Stimulated activated naive CD4-positive, alpha-beta T cell treated with Interleukin-2 at 50 U/mL for 16 hours (primary cell): ENCODE results near the gene TIAL1.
"Not testable (repeated sequence)": the region's sequence is repeated elsewhere in the genome, so short reads cannot be mapped to it uniquely, and the experiment has no call there.

Experiments used
- DNase-seq: peaks from one replicate; lab custom pipeline; 2025; lab: John Stamatoyannopoulos, UW

The TIAL1 gene

DNA sequence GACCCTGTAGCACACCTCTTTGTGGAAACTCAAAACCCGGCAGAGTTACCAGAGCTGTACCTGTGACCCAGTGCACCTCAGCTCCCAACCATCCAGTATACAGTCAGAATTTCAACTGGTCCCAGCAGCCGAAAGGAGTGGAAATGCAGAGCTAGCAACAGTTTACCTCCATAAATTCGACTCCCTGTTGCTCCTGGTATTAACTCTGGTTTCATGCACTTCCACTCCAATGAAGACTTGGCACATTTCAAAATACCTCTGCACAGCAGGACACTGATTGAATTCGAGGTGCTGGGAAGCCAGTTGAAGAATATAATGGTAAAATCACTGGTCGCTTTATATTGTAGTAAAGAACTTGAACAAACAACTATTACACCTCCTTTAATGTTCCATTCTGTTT lies 17.9 kb upstream of the TIAL1 start:
- no peak for DNase-seq

DNA sequence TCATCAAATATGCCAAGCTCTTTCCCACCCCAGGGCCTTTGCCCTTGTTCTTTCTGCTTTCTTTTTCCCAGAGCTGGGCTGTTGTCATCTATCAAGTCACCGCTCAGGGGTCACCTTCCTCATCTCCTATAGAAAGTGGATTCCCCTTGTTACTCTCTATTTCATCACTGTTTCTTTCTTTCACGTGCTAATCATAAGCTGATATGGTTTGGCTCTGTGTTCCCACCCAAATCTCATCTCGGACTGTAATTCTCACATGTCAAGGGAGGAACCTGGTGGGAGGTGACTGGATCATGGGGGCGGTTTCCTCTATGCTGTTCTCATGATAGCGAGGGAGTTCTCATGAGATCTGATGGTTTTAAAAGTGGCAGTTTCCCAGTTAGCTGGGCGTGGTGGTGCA lies 17.0 kb upstream of the TIAL1 start:
- DNase-seq: no peak

DNA sequence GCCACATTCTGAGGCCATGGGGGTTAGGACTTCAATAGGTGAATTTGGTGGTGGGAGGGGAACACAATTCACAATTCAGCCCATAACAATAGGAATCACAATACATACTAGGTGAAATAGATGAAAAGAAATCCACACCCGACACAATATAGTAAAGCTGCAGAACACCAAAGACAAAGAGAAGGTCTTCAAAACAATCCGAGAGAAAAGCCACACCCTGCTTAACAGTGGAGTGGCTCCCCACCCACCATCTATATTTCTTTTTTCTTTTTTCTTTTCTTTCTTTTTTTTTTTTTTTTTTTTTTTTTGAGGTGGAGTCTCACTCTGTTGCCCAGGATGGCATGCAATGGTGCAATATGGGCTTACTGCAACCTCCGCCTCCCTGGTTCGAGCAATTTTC lies 14.7 kb upstream of the TIAL1 start:
- DNase-seq: no peak

DNA sequence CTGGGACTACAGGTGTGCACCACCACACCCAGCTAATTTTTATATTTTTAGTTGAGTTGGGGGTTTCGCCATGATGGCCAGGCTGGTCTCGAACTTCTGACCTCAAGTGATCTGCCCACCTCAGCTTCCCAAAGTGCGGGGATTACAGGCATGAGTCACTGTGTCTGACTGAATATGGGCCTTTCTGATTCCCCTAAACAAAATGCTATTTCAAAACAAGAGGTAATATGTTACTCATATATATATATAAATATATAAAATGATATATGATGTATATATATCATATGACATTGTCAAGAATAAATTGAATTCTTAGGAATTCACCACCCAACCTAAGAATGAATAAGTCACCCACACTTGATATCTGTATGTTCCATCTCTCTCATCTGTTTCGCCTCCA lies 12.8 kb upstream of the TIAL1 start:
- DNase-seq: no peak

DNA sequence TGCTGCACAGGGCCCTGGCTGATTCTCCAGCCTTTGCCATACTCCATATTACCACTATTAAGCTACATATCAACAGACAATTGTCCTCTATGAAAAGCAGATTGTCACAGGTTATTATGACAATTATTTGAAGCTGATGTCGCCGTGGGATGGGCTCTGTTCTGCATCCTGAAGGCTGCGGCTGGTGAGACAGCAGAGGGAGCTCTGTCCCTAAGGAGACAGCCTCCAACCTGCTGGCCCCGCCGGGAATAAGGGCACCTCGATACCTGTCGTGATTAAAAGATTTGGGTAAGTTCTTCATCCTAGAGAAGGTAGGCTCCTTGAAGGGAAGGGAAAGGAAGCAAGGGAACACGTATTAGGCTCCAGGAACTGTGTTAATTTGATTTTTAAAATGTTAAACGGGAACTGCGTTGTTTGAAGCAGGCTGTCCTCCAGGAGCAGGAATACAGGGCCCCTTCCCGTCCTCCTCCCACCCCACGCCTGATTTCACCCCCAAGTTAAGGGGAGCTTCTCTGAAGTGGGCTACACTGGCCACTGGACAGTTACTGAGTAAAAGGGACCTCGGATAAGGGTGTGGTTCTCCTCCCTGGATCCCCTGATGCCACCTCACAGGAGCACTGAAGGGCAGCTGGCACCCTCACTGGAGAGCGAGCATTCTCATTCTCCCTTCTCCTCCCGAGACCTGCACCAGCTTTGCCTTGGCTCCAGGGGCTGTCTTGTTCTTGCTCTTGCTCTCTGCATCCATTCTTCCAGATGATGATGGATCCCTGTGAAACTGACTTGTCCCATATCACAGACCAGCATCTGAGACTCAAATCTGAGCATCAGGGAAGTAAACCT lies 11.8 kb upstream of the TIAL1 start:
- DNase-seq: peak; percentile 6

DNA sequence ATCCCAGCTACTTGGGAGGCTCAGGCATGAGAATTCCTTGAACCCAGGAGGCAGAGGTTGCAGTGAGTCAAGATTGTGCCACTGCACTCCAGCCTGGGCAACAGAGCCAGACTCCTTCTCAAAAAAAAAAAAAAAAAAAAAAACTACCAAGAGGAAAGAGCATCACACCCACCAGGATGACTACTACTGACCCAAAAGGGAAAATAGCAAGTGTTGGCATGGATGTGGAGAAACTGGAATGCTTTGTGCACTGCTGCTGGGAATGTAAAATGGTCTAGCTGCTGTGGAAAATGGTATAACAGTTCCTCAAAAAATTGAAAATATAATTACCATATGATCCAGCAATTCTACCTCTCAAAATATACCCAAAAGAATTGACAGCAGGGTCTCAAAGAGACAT lies 7.7 kb upstream of the TIAL1 start:
- no peak for DNase-seq

DNA sequence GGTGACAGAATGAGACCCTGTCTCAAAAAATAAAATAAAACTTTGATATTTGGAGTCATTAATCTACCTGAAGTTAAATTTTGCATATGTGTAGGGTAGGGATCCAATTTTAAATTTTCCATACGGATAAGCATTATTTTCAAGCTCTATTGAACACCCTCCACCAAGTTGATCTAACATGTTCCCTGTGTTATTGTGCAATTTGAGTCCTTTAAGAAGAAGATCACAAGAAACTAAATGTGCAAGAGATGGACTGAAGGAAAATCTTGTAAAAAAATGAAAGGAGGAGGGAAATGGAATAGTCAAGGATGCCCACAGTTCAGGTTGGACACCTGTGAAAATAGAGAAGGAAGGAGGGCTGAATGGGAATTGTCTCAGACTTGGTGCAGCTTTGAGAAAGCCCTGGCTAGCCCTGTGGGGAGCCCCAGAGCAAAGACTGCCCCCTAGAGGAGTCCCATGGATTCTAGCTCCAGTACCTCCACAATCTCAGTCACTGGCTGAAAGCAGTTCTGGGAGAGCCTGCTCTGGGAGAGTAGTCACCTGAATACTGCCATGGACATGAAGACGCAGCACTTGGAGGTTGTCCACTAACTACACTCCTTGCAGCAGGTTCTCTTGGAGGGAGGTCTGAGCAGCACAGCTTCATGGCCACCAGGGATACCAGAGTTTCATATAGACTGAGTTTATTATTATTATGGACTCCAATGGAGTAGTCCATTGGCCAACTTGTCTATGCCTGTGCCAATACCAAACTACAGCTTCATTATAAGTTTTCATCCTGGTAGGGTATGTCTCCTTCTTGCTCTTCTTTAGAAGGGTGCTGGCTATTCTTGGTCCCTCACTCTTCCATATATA lies 5.7 kb upstream of the TIAL1 start:
- peak; percentile 7 for DNase-seq

DNA sequence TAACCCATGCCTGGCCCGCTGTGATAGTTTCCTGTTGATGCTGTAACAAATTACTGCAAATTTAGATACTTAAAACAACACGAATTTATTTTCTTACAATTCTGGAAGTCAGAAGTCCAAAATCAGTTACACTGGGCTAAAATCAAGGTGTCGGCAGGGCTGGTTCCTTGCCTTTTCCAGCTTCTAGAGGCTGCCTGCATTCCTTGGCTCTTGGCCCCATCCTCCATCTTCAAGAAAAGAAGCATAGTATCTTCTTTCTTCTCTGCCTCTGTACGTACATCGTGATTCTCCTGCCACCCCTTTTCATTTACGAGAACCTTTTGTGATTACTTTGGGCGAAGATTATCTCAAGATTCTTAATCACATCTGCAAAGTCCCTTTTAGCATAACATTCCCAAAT lies 1.6 kb upstream of the TIAL1 start:
- DNase-seq: no peak

DNA sequence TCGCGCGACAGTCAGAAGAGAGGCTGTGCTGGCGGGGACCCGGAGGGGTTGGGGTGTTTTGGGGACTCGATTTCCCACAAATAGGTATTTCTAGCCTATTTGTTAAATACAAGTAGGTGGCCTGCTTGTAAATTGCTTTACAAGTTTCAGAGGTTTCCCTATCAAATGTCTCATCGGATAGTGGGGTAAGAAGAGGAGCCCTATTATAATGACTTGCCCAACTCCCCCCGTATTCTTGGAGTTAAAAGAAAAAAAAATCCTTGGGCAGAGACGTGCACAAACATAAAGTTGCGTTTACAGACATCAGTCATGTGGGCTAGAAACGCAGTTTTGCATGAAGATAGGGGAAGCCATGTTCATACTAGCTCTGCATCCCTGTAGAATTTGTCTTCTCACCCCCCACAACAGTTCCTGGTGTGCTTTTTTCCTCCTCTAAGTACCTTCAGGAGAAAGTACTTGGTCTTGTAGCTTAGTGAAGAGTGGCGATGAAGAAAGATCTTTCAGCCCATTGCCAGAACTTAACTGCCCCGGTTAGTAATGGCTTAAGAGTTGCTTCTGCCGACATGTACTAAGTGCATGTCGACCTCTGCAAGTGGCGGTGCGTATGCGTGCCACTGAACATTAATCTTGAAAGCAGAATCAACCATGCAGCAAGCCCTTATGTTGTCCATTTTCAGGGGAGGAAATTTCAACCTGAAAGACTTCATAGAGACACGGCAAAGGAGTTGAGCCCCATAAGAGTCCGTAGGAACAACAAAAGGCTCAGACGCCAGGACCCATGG lies 832 bp upstream of the TIAL1 start:
- DNase-seq: no peak

DNA sequence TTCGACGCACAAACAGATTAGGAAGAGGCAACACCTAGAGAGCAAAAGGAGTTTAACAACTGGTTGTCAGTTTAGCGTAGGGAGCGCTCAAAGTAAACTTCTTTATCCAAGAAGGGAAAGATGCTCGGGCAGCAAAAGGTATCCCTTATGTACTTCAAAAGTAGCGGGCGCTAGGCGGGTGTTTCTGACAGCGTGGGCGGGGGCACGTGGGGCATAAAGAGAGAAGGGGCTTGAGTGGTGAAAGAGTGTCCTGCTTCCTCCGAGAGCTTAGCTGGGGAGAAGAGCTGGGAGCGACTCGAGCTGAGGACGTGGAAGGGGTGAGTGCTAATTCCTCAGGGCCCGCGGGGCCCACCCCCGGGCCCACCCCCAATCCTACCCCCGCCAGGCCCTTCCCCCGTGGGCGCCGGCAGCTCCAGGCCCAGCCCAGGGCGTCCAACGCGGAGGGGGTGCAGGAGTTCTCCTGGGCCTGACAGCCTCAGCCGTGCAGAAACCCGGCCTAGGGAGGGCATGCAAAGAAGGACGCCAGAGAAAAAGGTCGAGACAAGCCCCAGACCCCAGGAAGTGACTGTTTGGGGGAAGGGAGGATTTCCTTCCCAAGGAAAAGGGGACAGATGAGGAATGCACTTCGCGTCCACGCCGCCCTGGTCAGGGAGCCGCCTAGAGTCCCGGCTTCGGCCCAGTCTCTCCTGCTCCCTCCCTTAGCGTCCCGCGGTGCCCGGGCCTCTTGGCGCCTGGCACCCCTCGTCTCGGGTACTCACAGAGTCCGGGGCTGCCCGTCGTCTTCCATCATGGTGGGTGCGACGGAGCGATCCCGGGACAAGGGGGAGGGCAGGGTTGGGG lies 868 bp downstream of the TIAL1 start:
- peak; percentile 72 for DNase-seq

DNA sequence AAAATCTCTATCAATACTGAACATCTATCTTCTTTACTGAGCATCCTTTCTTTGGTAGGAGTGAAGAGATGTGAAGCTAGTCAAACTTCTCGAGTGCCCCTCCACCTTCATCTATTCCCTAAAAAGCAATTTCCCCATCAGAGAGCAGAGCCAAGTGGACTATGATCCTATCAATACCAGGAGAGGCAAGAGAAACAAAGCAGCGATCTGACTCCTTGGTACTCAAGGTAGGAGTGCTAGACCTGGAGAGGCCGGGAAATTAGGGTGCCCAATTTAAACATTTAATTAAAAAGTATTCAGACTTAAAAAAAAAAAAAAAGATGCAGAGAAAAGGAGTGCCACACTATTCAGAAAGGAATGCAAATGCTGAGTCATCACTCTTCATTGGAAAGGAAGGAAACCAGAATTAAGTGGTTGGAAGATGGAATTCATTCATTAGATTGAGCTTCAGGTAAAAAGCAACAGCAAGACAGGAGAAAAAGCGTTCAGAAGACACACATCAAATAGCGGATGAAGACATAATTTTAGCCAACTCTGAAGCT lies 1.6 kb downstream of the TIAL1 start:
- DNase-seq: no peak

DNA sequence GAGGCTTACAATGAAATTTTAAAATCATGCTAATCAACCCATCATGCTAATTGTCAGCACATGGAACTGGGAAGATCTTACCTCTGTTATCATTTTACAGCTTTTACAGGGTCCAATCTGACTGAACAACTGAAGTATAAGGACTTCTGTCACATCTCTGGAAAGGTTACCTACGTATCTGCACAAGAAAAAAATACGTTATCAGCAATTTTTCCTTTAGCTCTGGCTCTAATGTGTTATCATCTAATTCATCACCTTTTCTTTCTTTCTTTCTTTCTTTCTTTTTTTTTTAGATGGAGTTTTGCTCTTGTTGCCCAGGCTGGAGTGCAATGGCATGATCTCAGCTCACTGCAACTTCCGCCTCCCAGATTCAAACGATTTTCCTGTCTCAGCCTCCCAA lies 8.7 kb downstream of the TIAL1 start:
- DNase-seq: no peak

DNA sequence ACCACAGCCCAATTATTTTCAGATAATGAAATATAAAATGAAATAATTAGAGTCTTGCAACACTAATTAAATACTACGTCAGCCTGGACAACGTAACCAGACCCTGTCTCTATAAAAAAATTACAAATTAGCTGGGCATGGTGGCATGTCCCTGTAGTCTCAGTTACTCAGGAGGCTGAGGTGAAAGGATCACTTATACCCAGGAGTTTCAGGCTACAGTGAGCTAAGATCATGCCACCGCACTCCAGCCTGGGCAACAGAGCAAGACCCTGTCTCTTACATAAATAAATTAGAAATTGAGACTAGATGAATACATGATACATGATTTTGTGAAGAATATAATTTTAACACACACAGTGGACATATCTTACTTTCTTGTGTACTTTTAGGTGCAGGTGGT lies 18.4 kb downstream of the TIAL1 start:
- no peak for DNase-seq

DNA sequence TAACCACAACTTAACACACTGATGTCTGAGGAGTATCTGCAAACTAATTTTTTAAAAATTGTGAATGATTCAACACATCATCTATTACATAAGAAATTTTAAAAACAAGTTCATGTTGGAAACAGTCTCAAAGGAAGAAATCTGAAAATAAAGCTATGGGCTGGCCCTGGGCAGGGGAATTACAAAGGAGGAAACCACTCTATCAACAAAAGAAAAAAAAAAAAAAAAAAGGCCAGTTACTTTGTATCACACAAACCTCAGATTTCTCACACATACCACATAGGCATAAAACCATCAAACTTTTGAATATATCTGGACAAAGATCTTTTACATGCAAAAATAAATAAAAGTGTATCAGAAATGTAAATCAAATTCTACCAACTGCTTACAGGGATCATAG lies 20.8 kb downstream of the TIAL1 start:
- no peak for DNase-seq

DNA sequence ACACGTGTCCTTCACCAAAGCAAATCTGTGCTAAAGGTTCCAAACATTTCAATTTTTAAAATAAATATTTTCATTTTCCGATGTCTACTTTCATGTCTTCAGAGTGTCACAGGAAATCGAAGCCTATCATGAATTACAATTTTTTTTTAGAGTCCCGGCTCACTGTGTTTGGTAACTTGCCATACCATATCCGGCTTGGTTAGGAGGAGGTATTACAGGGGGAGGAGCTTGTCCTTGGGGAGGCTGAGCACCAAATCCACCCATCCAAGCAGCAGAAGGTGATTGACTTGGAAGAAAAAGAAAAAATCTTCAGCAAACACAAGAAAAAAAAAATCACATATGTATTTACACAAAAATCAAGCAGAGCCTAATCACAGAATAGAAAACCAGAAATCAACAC lies 21.3 kb downstream of the TIAL1 start:
- DNase-seq: no peak

DNA sequence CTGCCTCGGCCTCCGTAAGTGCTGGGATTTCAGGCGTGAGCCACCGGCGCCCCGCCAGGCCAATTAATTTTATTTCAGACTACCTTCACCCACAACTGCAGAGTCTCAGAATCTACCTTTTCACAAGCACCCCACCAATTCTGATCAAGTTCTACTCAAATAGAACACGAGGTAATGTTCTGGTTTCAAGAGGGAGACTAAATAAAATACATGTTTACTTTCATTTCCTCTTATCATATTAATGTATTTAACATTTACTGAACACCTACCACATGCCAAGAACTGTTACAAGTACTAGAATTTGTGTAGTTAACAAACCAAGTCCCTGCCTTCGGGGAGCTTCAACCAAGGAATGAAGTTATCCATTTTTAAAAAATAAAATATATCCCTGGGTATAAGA lies 28.8 kb downstream of the TIAL1 start:
- no peak for DNase-seq

DNA sequence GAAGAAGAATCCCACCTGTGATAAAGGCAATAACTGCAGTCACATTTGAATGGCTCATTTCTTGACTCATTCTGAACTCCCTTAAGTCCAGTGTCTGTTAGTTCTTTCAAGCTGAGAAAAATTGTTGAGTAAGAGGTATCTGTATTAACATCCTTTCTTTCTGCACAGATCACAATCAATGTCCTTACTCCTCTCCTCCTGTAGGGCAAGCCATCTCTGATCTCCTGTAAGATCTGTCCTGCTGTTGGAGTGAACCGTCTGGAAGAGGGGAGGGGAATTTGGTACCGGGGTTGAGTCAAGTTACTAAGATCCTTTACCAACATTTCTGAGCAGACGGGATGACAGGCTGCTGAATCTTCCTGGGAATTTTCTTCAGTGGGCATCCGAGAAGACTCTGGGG lies 34.7 kb downstream of the TIAL1 start:
- no peak for DNase-seq

DNA sequence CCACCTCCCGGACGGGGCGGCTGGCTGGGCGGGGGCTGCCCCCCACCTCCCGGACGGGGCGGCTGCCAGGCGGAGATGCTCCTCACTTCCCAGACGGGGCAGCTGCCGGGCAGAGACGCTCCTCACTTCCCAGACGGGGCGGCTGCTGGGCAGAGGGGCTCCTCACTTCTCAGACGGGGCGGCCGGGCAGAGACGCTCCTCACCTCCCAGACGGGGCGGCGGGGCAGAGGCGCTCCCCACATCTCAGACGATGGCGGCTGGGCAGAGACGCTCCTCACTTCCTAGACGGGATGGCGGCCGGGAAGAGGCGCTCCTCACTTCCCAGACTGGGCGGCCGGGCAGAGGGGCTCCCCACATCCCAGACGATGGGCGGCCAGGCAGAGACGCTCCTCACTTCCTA lies 37.3 kb downstream of the TIAL1 start:
- DNase-seq: not testable (repeated sequence)

DNA sequence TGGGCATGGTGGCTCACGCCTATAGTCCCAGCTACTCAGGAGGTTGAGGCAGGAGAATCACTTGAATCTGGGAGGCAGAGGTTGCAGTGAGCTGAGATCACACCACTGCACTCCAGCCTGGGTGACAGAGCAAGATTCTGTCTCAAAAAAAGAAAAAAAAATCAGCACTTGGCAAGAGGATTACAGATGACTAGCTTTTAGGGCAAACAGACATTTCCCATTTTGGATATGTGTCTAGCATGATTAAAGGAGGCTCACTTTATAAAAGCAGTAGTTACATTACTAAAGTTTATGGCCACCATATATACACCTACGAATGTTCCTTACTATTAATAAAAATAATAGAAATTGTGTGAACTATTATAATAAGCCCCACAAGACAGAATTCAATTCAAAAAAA lies 40.7 kb downstream of the TIAL1 start:
- DNase-seq: not testable (repeated sequence)

DNA sequence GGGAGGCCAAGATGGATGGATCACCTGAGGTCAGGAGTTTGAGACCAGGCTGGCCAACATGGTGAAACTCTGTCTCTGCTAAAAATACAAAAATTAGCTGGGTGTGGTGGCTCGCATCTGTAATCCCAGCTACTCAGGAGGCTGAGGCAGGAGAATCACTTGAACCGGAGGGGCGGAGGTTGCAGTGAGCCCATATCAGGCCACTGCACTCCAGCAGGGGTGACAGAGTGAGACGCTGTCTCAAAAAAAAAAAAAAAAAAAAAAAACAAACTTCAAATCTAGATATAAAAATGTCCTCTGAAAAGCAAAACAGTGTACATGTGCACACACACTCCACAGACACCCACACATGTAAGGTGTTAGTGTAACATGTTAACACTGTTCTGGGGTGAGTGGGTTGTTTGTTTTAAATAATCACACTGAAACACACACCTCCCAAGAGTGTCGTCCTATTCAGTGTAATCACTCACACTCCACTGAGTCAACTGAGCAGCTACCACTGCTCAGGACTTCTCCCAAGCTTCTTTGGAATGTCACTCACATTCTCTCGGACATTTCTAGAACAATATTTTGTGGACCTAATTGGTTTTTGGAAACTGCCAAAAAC lies 41.5 kb downstream of the TIAL1 start:
- no peak for DNase-seq

DNA sequence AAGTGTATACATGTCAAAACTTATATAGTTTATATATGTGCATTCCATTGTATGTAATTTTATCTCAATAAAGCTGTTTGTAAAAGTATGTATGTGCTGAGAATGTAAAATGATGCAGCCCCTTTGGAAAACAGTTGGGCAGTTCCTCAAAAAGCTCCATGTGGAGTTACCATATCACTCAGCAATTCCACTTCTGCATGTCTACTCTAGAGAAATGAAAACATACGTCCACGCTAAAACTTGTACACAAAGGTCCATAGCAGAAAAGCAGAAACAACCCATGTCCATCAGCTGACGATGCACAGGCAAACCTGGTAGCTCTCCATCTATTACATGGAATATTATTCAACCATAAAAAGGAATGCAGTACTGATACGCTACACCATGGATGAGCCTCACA lies 45.9 kb downstream of the TIAL1 start:
- DNase-seq: no peak
